Right renal cortex interstitium (tissue), 3 donors: ENCODE results near the gene SORT1. TPM values are rescaled to one million over a fixed set of nuclear protein-coding genes. Genes with fewer than 3 reads are reported as not detected.
"Not testable (repeated sequence)": the region's sequence is repeated elsewhere in the genome, so short reads cannot be mapped to it uniquely, and the experiment has no call there.

Experiments
- DNase-seq, 3 donors: peaks; one replicate each; pipeline ENCODE4 v3.0.0-alpha.2; 2013; ENCODE audit warnings: low read depth in 3 of 3, low spot score in 2 of 3
- polyA plus RNA-seq, 3 donors: library from polyadenylated mRNA; unstranded; fragments of 120-200 nt; gene quantifications; one replicate each; pipeline ENCODE4 v1.2.1, GENCODE V29; 2013; ENCODE audit not compliant: insufficient read length in 3 of 3

SORT1 gene
- polyA plus RNA-seq, 3 donors = 58.4 to 64.9 (median 60.2) TPM

DNA sequence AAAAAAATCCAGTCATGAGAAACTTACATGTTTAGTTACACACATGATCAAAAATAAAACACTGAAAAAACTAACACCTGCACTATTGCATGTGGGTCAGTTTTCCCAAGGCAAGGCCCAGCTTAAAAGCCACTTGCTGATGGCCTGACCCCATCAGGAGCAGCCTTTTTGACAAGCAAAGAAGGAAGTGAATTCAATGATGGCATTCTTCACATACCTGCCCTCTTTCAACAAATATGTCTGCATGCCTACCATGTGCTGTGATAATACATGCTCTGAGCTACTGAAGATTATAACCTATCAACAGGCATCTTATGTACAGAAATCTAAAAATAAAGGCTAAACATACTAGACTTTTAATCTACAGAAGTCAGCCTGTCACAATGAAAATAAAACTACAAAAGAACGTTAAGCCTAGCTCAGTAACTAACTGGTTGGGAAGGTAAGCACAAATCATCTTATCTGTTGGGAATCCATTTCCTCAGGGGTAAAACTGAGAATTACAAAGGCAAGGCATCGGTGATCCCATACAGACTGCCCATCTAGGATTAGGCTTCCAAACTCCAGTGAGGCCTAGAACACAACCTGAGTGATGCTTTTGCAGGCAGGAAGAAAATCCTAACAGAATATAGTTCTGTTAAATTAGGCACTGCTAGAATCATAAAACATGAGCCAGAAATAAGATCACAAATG lies 14.5 kb downstream of the SORT1 start:
- DNase-seq = no peak

DNA sequence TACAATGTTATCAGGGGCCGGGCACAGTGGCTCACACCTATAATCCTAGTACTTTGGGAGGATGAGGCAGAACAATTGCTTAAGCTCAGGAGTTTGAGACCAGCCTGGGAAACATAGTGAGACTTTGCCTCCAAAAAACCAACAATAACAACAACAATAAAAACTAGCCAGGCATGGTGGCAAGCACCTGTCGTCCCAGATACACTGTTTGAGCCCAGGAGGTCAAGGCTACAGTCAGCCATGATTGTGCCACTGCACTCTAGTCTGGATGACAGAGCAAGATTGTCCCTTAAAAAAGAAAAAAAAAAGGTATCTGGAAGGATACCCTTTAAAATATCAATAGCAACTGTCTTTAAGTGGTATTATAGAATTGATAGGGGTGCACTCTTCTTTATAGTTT lies 16.1 kb downstream of the SORT1 start:
- no peak for DNase-seq

DNA sequence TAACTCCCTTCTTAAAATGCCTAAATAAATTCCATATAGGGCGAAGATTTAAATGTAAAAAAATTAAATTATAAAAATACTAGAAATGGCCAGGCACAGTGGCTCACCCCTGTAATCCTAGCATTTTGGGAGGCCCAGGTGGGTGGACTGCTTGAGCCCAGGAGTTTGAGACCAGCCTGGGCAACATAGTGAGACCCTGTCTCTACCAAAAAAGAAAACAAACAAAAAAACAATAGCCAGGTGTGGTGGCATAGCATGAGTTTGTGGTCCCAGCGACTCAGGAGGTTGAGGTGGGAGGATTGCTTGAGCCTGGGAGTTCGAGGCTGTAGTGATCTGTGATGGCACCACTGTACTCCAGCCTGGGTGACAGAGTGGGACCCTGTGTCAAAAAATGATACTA lies 17.8 kb downstream of the SORT1 start:
- no peak for DNase-seq

DNA sequence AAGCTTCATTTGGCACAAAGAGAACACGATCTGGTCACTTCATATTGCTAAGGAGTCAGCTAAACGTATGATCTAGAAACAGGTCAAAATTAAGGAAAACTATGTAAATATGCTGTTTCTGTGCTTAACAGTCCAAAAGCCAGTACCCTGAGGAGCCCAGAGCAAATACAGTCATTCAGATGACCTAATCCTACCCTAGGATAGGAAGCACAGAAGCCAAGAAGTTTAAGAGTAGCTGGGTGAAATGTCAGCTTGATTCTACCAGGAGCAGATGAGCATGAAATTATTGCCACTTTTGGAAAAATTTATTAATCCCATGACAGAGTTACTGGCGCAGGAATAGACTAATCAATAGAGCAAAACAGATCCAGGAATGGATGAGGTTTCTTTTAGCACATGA lies 18.3 kb downstream of the SORT1 start:
- no peak for DNase-seq

DNA sequence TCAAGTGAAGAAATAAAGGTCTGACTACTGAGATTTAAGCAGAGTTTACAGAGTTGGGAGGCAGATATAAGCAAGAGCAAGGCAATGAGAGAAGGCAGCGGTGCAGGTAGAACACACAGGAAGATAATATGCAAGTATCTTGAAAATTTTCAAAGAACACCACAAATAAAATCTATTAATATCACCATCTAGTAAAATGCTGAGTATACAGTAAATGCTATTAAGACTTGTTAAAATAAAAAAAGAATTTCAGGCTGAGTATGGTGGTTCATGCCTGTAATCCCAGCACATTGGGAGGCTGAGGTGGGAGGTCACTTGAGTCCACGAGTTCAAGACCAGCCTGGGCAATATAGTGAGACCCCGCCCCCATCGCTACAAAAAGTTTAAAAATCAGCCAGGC lies 20.0 kb downstream of the SORT1 start:
- DNase-seq = no peak

DNA sequence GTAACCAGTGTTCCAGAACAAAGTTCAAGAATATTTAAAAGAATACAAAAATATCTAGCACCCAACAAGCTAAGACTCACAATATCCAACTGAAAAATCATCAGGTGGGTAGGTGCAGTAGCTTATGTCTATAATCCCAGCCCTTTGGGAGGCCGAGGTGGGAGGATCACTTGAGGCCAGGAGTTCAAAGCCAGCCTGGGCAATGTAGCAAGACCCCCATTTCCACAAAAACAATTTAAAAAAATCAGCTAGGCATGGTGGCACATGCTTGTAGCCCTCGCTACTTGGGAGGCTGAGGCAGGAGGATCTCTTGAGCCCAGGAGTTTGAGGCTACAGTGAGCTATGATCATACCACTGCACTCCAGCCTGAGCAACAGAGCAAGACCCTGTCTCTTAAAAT lies 24.0 kb downstream of the SORT1 start:
- DNase-seq = not testable (repeated sequence)

DNA sequence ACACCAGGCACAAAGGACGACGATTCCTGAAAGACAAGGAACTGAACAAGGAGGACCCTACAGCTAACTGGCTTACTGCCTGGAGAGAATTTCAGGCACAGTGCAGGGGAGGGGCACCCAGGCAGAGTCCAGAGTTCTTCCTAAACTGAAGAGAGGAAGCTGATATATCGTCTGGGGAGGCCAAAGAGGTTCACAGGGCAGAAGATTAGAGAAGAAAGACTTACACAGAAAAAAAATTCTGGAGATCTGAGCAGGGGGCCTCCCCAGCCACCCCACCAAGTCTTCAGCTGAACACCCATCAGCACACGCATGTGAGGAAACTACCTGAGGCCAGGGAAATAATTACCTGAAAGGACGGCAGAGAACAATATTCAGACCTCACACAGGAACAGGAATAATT lies 24.6 kb downstream of the SORT1 start:
- no peak for DNase-seq

DNA sequence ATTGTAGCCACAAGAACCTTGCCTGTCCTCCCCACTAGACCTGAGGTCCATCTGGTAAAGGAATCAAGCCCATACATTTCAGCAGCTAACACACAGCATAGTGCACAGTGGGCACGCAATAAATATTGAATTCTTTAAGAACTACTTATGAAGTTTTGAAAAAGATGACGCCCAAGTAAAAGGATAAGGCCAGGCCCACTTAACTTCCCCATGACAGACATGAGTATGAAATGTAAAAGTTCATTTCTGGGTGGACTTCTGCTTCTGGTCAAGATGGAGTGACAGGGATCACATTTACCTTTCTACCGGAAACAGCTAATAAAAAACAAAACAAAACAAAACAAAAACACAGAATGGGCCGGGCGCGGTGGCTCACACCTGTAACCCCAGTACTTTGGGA lies 25.4 kb downstream of the SORT1 start:
- DNase-seq = no peak

DNA sequence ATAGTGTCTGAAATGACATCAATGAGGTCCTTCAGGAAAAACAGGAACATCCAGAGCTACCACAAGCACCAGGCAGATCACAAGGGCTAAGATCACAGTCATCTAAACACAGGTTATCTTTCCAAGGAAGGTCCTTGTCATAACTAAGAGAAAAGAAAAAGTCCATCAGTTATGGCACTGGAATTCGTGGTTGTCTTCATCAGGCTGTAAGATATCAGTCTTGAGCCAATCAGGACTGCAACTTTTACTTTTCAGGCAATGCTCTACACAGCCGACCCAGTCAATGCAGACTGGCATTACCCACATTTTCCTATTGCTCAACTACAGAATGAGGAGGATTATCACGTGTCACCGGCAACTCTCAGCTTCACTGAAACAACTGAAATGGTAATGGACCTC lies 26.4 kb downstream of the SORT1 start:
- no peak for DNase-seq

DNA sequence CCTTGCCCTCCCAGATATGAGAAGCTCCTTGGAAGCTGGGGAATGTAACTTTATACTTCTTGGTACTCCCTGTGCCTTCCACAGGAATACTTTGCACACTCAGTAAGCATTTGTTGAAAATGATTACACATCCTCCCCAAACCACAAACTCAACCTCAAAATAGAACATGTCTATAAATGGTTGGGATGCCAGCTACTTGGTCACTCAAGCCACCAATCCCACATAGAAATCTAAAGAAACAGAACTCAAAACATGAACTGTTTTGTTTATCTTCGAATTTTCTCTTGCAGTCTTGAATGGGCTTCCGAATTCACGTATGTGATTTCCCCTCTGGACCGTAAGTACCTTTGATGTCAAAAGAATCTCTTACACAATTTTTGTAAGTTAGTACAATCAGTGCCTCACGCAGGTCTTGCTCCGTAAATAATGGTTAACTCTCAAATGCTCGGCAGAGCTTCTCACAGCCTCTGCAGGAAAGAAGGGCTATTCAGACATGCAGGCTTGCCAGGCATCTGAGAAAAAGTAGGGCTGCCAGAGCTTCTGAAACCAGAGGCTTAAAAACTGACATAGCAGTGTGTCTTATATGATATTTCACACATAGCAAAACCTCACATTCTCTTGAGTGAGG lies 26.9 kb downstream of the SORT1 start:
- DNase-seq = no peak

DNA sequence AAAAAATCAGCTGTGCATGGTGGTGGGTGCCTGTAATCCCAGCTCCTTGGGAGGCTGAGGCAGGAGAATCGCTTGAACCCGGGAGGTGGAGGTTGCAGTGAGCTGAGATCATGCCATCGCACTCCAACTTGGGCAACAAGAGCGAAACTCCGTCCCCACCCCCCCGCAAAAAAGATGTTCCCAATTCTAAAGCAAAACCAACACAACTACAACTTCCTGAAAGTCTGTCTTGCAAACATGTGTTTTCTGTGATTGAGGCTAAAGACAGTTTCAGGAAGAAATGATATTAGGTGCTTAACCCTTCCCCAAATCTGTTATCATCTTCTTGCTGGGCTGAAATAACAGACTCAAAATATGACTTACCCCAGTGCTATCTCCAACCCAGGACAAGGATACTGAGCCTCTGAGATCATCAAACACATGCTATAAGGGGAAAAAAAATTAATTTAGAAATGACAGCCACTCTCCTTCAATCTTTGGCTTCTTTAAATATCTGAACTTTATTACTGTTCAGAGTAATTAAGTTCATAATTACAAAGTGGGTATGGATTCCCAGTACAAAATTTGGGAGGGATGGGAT lies 28.5 kb downstream of the SORT1 start:
- DNase-seq = no peak

DNA sequence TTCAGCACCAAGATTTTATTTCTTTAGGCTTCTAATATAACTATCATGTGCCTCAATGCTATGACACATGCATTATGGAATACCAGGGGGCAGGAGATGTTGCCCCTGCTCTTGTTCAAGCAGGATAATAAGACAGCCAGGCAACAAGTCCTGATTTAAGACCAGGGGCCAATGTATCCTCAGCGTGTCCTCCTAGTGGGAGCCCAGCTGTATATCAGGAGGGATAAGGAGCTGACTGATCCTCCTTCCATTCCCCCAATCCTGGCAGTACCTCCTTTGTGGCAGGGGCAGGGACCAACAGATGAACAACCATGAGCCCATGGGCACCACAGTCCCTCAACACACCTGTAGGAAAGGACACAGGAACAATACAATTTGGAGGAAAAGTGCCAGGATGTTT lies 29.3 kb downstream of the SORT1 start:
- no peak for DNase-seq

DNA sequence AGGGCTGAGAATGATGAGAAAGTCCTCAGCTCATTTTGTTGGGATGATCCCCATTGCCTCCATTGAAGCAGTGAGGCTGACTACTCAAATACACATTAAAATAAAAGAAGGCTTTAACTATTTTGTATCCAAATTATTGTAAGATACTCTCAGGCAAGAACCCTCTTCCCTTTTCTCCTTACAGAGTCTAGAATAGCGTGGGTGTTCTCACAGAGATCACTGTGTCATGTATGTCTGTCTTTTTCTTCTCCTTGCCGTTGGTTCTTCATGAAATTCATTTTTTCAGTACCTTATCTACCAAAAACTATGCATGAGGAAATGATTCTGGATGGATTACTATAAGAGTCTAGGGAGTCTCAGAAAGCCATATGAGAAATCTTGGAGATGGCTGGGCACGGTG lies 30.1 kb downstream of the SORT1 start:
- DNase-seq = no peak

DNA sequence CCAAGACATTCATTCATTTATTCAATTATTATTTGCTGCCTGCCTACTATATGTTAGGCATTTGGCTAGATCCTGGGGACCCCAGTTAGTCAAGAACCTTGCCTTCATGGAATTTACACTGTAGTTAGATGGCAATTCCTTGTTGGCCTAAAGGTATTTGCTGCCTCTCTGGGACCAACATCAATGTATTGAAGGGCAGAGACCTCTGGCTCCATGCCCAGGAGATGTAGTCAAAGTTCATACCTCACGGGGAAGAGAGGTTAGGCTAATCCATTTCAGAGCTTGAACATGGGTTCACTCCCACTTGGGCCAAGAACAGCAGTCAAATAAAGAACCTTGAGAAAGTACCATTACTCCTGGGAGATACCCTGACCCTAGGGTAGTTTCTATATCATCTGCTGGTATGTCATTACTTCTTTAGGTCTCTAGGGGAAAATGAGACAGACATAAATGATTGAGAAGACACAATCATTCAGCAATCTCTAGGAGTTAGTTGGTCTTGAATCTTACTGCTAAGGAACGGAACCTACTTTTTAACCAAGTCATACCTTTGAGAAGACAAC lies 32.0 kb downstream of the SORT1 start:
- DNase-seq = no peak

DNA sequence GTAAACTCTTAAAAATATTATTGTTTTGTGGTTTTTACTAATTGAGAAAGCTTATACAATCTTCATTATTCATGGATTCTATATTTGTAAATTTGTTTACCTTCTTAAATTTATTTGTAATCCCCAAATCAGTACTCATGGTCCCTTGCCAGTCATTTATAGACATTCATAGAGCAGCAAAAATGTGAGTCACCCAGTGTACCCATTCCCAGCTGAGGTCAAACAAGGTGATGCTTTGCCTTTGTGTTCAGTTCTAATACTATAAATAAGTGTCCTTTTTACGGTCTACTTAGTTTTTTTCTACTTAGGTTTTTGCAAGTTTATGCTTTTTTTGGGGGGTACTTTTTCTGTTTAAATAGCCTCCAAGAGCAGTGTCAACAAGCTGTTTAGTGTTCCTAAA lies 36.1 kb downstream of the SORT1 start:
- no peak for DNase-seq

DNA sequence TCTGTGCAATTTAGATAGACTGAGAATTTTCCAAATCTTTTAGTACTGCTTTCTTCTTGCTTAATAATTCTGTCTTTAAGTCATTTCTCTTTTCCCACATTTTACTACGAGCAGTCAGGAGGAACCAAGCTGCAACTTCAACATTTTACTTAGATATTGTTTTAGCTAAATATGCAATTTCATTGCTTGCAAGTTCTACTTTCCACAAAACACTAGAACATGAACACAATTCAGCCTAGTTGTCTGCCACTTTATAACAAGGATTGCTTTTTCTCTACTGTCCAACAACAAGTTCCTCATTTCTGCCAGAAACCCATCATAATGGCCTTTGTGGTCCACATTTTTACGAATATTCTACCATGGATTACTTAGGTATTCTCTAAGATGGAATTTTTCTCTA lies 36.6 kb downstream of the SORT1 start:
- DNase-seq = no peak

DNA sequence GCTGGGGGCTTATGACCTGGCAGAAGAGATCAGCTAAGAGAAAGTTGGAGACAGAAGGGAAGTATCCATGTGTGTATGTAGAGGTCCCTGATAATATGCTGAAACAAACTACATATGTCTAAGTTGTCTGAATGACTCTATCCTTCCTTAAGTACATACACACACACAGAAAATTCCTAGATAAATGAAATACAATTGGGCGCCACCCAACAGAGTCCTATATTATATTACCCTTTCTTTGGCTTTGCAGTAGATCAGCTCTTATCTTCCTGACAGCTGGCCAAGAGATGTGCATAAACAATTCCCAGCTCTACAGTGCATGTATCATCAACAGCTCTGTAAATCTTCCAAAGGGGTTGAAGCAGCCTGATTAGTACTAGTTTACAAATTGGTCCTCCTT lies 40.1 kb downstream of the SORT1 start:
- no peak for DNase-seq

DNA sequence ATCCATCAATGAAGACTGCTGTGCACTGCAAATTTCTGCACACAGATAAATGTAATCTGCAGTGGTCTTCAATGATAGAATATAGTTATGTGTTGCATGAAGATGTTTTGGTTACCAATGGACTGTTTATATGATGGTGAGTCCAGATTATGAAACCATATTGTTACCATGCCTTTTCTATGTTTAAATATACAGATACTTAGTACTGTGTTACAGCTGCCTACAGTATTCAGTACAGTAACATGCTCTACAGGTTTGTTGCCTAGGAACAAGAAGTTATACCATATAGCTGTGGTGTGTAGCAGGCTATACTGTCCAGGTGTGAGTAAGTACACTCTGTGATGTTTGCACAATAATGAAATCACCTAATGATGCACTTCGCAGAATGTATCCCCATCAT lies 40.8 kb downstream of the SORT1 start:
- no peak for DNase-seq

DNA sequence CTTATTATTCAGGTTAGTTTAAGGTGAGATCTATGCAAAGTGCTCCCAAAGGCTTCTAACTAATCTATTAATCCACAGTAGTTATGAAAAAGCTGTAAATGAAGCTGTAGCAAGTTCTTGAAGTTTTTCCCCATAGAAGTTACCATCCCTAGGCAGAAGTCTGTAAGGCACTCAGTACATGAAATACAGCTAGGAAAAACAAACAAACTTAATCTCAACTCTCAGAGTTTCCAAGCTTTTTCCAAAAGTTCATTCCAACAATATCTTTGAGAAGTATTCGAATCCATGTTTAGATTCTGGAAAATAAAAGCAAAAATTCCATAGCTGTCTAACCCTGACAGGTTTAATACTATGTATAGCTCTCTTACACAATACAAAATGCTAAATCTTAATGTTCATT lies 41.2 kb downstream of the SORT1 start:
- no peak for DNase-seq

DNA sequence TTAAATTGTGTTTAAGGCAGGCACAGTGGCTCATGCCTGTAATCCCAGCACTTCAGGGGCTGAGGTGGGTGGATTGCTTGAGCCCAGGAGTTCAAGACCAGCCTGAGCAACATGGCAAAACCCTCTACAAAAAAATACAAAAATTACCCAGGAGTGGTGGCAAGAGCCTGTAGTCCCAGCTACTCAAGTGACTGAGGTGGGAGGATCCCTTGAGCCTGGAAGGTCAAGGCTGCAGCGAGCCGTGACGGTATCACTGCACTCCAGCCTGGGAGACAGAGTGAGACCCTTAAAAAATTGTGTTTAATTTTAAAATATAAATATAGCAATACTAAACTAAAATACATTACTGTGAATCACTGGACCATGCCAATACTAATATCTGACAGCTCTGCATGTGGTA lies 42.8 kb downstream of the SORT1 start:
- no peak for DNase-seq

DNA sequence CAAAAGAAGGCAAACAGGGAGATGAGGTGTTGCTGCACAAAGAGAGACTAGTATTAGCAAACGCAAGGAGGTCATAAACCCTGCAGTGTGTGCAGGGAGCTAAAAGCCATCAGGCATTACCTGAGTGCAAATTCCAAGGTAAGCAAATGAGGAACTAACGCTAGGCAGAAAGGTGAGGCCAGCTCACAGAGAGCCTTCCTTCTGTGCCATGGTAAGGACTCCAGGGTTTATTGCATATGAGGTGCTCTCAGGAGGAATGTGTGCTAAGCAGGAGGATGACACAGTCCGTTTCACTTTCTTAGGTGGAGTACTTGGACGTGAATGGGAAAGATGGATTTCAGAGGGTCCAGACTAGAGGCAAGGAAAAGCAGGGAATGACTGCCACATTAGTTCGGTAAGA lies 46.3 kb downstream of the SORT1 start:
- no peak for DNase-seq

DNA sequence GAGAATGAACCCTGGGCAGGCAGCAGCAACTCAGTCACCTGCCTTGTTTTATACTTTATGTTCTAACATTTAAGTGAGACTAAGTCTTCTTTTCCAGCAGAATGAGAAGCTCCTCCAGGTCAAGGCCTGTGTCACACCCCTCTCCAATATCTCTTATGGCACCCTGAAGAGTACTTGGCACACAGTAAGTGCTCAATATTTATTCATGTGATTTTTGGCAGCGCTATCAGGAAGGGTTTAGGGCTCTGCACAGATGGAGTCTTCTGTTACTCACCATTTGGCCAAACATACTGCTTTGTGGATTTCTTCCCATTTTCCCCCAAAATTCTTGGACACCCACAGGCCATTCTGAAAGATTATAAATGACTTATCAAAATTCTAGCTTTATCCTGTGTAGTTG lies 47.1 kb downstream of the SORT1 start:
- no peak for DNase-seq
